ENCODE data around the gene TCF21. TPM values are rescaled to one million over a fixed set of nuclear protein-coding genes. Genes with fewer than 3 reads are reported as not detected.
"Not testable (repeated sequence)": the region's sequence is repeated elsewhere in the genome, so short reads cannot be mapped to it uniquely, and the experiment has no call there.

The TCF21 gene
- total RNA-seq, 4 donors from 2014 or later = 0.30 to 0.84 TPM; not detected in 2

GRCh38 chr6:133918208-133918930 lies 29.5 kb downstream of the TCF21 start:
- H3K36me3 ChIP-seq = no peaks in the 10 kb centered on the region
- no peak overlapping the region for H3K4me3 ChIP-seq
- 51 to 69% methylated on average over 2 of the region's 2 CpGs for WGBS, 2 donors
- H3K9me3 ChIP-seq = peaks cover 0 to 6% (median 2%) of the 10 kb centered on the region in 4 donors
- H3K27ac ChIP-seq = no peak overlapping the region
- H3K27me3 ChIP-seq = no peaks in the 10 kb centered on the region
- TF ChIP-seq CTCF (IDR thresholded peaks at IDR 0.05) = no peak
- TF ChIP-seq EP300 (IDR thresholded peaks at IDR 0.05) = no peak
- TF ChIP-seq POLR2A (IDR thresholded peaks at IDR 0.05) = no peak
- no peak for DNase-seq (ENCODE audit: low spot score in 2 of 2)
- H3K4me1 ChIP-seq = peaks cover 0 to 4% (median 0%) of the 10 kb centered on the region in 4 donors

- TF ChIP-seq CTCF (IDR thresholded peaks at IDR 0.05) (no peak), POLR2A (IDR thresholded peaks at IDR 0.05) (no peak), EP300 (IDR thresholded peaks at IDR 0.05) (no peak)
- H3K4me1 ChIP-seq = peaks cover 0 to 4% (median 0%) of the 10 kb centered on the region in 4 donors
- H3K4me3 ChIP-seq = no peak overlapping the region
- H3K27me3 ChIP-seq = no peaks in the 10 kb centered on the region
- no peak overlapping the region for H3K27ac ChIP-seq
- no peaks in the 10 kb centered on the region for H3K36me3 ChIP-seq
- no peaks in the 10 kb centered on the region for H3K9me3 ChIP-seq
- whole genome bisulfite sequencing, 2 donors = 89 to 90% methylated on average over 5 of the region's 5 CpGs
- DNase-seq (ENCODE audit: low spot score in 2 of 2) = no peak
These were observed 30.4 kb downstream of the TCF21 start for GRCh38 chr6:133919362-133919761.

- Histone ChIP-seq H3K4me1 (peaks cover 0 to 4% (median 0%) of the 10 kb centered on the region in 4 donors), H3K4me3 (no peak overlapping the region)
These were observed 32.4 kb downstream of the TCF21 start for GRCh38 chr6:133921249-133921859.

GRCh38 chr6:133923938-133924593 lies 35.2 kb downstream of the TCF21 start:
- DNase-seq (ENCODE audit: low spot score in 2 of 2) = peak; percentile 45 to 87
- 22 to 27% methylated on average over 6 of the region's 6 CpGs for WGBS, 2 donors
- H3K27me3 ChIP-seq = peaks cover 0 to 7% of the 10 kb centered on the region in 2 donors
- no peaks in the 10 kb centered on the region for H3K36me3 ChIP-seq
- no peaks in the 10 kb centered on the region for H3K9me3 ChIP-seq
- no peaks in the 10 kb centered on the region for H3K4me1 ChIP-seq
- H3K27ac ChIP-seq = no peak overlapping the region
- TF ChIP-seq CTCF (IDR thresholded peaks at IDR 0.05) (peak; percentile 73 to 90 (median 85)), EP300 (IDR thresholded peaks at IDR 0.05) (no peak), POLR2A (IDR thresholded peaks at IDR 0.05) (no peak)
- H3K4me3 ChIP-seq = no peak overlapping the region

More at GRCh38 chr6:133921249-133921859, 32.4 kb downstream of the TCF21 start:
- Histone ChIP-seq H3K36me3 (no peaks in the 10 kb centered on the region), H3K27me3 (peaks cover 0 to 7% of the 10 kb centered on the region in 2 donors), H3K9me3 (no peaks in the 10 kb centered on the region), H3K27ac (no peak overlapping the region)
- 27 to 30% methylated on average over 6 of the region's 6 CpGs for WGBS, 2 donors
- no peak for TF ChIP-seq EP300 (IDR thresholded peaks at IDR 0.05)
- peak; percentile 45 to 83 (median 60) for TF ChIP-seq CTCF (IDR thresholded peaks at IDR 0.05)
- peak; percentile 83 to 96 for DNase-seq (ENCODE audit: low spot score in 2 of 2)

- H3K27ac ChIP-seq; H3K4me1 ChIP-seq; H3K27me3 ChIP-seq; H3K4me3 ChIP-seq; H3K36me3 ChIP-seq; DNase-seq (ENCODE audit: low spot score in 2 of 2): not testable (repeated sequence)
- peaks cover 0 to 15% (median 0%) of the 10 kb centered on the region in 4 donors for H3K9me3 ChIP-seq
- 72 to 93% methylated on average over 3 to 6 of the region's 6 CpGs for WGBS, 2 donors
These were observed 42.3 kb downstream of the TCF21 start for GRCh38 chr6:133931221-133931620.

- not testable (repeated sequence) for H3K4me1 ChIP-seq; H3K27ac ChIP-seq; H3K4me3 ChIP-seq; DNase-seq (ENCODE audit: low spot score in 2 of 2); H3K27me3 ChIP-seq; H3K36me3 ChIP-seq
- WGBS, 2 donors = 90 to 93% methylated on average over 3 of the region's 3 CpGs
- peaks cover 0 to 15% (median 0%) of the 10 kb centered on the region in 4 donors for H3K9me3 ChIP-seq
These were observed 47.4 kb downstream of the TCF21 start for GRCh38 chr6:133936352-133936751.
